GM19240 (cell line): Measurements from ENCODE around the gene MANBA.
"Not testable (repeated sequence)": the region's sequence is repeated elsewhere in the genome, so short reads cannot be mapped to it uniquely, and the experiment has no call there.

Source experiments
- DNase-seq: peaks from one replicate; pipeline ENCODE4 v3.0.0; 2011; ENCODE audit warnings: low spot score; ENCODE audit not compliant: insufficient read length

Gene MANBA

GRCh38 chr4:102620697-102621497 lies 139.9 kb downstream of the MANBA start:
- no peak for DNase-seq

- not testable (repeated sequence) for DNase-seq
These were observed 140.8 kb downstream of the MANBA start for GRCh38 chr4:102619776-102620631.

GRCh38 chr4:102619021-102619420 lies 141.7 kb downstream of the MANBA start:
- not testable (repeated sequence) for DNase-seq

DNA sequence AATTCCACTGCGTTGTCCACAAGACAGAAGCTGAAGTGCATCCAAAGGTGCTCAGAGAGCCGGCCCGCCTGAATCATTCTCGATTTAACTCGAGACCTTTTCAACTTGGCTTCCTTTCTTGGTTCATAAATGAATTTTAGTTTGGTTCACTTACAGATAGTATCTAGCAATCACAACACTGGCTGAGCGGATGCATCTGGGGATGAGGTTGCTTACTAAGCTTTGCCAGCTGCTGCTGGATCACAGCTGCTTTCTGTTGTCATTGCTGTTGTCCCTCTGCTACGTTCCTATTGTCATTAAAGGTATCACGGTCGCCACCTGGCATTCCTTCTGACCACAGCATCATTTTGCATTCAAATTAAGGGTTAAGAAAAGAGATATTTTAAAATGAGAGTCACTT lies 144.1 kb downstream of the MANBA start:
- no peak for DNase-seq

GRCh38 chr4:102614801-102615200 lies 146.0 kb downstream of the MANBA start:
- DNase-seq: no peak

DNA sequence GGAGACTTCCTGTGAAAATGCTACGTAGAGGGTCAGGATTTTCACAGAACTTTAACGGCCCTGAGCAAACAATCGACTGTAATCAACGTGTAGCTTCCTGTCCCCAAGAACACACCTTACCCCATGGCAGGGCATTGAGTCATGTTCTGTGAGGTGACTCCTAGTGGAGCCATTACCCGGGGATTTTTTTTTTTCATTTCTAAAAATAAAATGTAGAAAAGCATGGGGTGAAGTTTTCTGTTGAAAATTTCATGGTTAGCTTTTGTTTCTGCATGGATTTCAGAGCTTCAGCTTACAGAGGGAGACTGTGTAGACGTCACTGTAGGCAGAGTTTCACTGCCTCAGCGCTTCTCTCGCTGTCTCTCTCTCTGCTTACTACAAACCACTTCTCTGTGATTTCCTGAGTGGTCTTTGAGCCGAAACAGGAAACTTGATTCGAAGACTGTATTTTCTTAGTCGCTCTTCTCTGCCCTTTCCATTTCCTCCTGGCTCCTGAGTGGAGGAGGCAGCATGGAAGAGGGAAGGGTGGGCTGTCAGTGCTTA lies 147.9 kb downstream of the MANBA start:
- no peak for DNase-seq

- no peak for DNase-seq
These were observed 148.6 kb downstream of the MANBA start for GRCh38 chr4:102612210-102612609.

- no peak for DNase-seq
These were observed 150.3 kb downstream of the MANBA start for GRCh38 chr4:102610476-102610875.

DNA sequence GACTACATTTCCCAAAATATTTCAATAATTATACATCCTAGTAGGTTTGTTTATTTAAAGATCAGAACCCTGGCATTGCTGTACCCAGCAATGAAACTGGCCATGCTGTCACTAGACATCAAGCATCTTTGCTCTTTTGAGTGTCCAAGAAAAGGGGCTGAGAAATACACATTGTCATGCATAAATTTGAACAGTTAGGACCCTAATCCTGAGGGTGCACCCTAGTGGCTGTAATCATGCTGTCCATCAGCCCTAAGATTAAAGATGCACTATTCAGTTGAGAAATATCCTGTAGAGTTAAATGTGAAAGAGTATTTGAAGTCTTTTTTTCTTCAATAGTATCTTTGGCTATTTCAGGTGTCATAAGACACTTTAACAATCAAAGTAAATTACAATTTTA lies 150.8 kb downstream of the MANBA start:
- no peak for DNase-seq

- DNase-seq: no peak
These were observed 152.6 kb downstream of the MANBA start for GRCh38 chr4:102608190-102608589.

- no peak for DNase-seq
These were observed 153.8 kb downstream of the MANBA start for GRCh38 chr4:102606846-102607450.

- DNase-seq: no peak
These were observed 154.5 kb downstream of the MANBA start for GRCh38 chr4:102606261-102606660.

GRCh38 chr4:102604222-102604940 lies 156.4 kb downstream of the MANBA start:
- DNase-seq: no peak

DNA sequence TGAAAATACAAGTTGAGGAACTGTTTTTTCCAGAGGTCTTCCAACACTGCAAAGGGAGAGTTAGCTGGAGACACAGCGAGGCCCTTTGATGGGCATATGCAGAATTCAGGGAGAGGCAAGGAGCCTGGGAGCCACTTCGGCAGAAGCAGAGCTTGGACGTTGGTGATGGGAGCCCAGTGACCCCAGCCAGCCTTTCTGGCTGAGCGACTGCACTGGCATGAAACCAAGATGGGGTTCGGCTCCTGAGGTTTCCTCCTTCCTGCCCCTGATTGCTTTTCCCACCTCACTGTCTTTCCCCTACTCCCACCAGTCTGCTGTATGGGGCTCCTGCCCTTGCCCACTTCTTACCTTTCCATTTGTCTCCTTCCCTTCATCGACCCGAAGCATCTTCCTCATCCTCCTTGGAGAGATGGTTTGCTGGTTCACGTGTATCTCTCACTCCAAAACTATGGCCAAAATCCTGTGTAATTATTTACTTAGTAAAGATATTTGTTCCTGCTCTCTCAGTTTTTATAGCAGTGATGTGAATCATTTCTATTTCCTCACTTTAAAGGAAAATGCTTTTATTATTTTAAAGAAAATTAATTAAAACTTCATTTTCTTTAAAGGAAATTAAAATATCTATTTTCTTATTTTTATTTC lies 159.1 kb downstream of the MANBA start:
- DNase-seq: no peak

GRCh38 chr4:102600689-102601088 lies 160.1 kb downstream of the MANBA start:
- no peak for DNase-seq

DNA sequence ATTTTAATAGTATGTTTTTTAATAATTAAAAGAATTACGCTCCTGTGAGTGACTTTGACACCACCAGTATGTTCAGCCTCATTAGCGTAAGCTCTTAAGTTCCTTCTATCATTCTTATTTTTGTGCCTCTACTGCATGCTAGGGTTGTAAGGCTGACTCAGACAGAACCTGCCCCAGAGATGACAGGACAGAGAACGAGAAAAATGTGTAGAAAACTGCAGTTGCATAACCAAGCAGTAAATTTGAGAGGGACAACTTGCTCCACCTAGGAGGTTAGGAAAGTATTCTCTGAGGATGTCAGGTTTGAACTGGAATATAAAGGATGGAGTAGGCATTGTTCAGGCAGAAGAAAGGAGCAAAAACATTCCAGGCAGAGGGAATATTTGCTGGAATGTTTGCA lies 160.9 kb downstream of the MANBA start:
- DNase-seq: no peak

DNA sequence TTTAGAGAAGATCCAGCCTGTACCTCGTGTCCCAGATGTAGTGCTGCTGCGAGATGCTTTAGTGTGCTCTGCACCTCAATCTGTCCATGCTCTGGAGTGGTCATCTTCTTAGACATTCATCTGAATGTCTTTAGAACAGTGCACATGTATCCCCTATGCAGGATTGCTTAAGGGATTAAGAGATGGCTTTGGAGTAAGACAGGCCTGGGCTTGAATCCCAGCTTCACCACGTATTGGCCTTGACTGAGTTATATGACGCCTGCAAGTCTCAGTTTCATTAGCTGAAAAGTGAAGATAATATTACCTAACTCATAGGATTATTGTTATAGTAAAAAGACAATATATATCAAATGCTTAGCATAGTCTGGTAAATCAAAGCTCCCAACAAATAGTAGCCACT lies 161.3 kb downstream of the MANBA start:
- DNase-seq: no peak

DNA sequence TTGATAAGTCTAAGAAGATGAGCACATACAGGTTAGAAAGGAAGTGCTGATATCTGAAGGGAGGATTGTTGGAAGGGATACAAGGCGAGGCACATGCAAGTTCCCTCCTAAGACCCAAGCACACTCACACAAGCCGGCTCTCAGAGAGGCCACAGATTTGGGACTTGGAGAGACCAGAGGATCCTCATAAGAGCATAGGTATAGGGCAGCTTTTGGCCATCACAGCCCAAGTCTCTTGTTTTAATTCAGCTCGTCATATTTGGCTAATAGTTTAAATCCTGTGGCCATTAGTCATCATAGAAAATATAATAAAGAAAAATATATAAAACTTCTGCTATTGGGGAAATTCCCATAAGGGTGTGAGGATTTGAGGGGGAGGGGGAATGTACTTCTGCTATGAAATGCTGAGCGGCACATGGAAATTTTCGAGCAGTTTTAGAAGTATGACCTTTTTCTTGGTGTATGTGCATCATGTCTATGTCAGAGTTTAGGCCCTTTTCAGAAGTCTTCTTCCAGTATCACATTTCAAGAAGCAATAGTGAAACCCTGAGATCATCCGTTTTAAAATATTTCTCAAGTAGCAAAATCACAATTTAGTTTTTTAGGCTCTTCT lies 161.9 kb downstream of the MANBA start:
- no peak for DNase-seq

DNA sequence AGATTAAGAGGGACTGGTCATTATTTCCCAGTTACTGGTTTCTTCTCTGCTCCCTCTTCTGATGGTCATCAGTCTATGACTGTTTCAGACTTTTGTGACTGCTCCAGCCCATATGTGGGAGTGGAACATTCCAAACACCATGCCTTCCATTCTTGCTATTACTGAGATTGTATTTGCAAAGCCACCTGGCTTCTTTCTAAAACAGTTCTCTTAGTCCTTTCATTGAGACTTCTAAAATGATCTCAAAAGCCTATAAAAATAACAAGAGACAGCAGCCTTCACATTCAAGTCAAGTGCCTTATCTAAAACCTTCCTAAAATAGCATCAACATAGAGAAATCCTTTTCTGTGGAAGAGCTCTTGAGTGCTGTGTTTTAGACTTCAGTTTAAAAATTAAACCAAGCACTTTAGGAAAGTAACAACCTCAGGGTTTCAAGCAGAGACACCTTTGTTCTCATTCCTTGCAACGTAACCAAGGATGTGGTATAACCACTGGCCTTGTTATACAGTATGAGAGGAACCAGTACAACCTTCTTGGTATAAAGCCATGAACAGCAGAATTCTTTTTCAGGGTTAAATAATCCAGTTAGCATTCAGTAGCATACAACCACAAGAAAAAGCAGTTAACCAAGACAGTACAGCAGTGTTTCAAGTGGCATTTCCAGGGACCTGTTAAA lies 162.5 kb downstream of the MANBA start:
- no peak for DNase-seq

DNA sequence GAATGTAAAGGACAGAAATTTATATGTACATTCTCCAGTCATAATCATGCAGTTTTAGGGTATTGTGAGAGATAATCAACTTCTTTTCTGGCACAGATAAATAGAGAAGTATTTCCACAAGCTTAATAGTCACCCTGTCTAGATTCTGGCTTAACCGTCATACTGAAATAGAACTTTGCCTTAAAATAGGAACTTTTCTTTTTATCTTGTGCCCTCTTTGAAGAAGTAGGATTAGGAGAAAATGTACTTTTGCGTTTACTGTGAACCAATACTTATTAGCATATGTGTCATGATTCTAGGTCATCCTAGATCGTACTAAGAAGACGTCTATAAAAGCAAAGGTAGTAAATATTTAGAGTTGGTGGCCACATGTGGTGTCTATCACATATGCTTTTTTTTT lies 164.2 kb downstream of the MANBA start:
- no peak for DNase-seq
